ENCODE data around the gene AMH.

- no peak for TF ChIP-seq HEYL (CRISPR knock-in tag; IDR thresholded peaks at IDR 0.05)
- TF ChIP-seq CTCF (IDR thresholded peaks at IDR 0.05): no peak
- TF ChIP-seq RAD21 (conservative IDR thresholded peaks at IDR 0.05 in 1 of 2, IDR thresholded peaks at IDR 0.05 in 1 of 2): no peak
- TF ChIP-seq RFX5 (IDR thresholded peaks at IDR 0.05): no peak
- no peak for TF ChIP-seq MAX (IDR thresholded peaks at IDR 0.05)
- TF ChIP-seq CEBPB (IDR thresholded peaks at IDR 0.05): no peak
- TF ChIP-seq RCOR1 (IDR thresholded peaks at IDR 0.05; ENCODE audit: low read depth, low read length): no peak
- TF ChIP-seq POLR2A (IDR thresholded peaks at IDR 0.05; ENCODE audit: low read length): no peak
- TF ChIP-seq REST (IDR thresholded peaks at IDR 0.05): no peak
- TF ChIP-seq KDM5A (IDR thresholded peaks at IDR 0.05): no peak
- no peak for TF ChIP-seq JUN (IDR thresholded peaks at IDR 0.05)
- no peak for TF ChIP-seq PHF8 (IDR thresholded peaks at IDR 0.05; ENCODE audit: borderline replicate concordance, low read depth)
These were observed 2.3 kb downstream of the AMH start for GRCh38 chr19:2251106-2252054.

All from A549 (cell line).